Astrocyte (in vitro differentiated cells and primary cell): Measurements from ENCODE around the gene PER1. TPM values are rescaled to one million over a fixed set of nuclear protein-coding genes. Genes with fewer than 3 reads are reported as not detected.

Experiments
- DNase-seq: peaks from one replicate; pipeline ENCODE4 v3.0.0-alpha.2; 2010; ENCODE audit warnings: low read depth
- FAIRE-seq: peaks from 2 replicates; lab custom pipeline; 2011; peaks lifted over from hg19 to GRCh38; lab: Jason Lieb, UNC
- H2AFZ ChIP-seq: 2 replicates; pipeline ENCODE4 v1.6.0; 2012; ENCODE audit warnings: low read depth, low read length, inconsistent platforms
- H3K27ac ChIP-seq: 2 replicates; pipeline ENCODE4 v1.5.1; 2011; ENCODE audit warnings: low read depth, low read length, inconsistent platforms
- H3K27me3 ChIP-seq: 2 replicates; pipeline ENCODE4 v1.6.0; 2011; ENCODE audit warnings: low read length, inconsistent platforms; ENCODE audit not compliant: insufficient read depth
- H3K36me3 ChIP-seq: 2 replicates; pipeline ENCODE4 v1.5.1; 2011; ENCODE audit warnings: low read length, inconsistent platforms; ENCODE audit not compliant: insufficient read depth
- H3K4me1 ChIP-seq: 2 replicates; pipeline ENCODE4 v1.5.1; 2011; ENCODE audit warnings: low read length, inconsistent platforms; ENCODE audit not compliant: insufficient read depth
- H3K4me2 ChIP-seq: 2 replicates; pipeline ENCODE4 v1.6.0; 2012; ENCODE audit warnings: low read length, inconsistent platforms
- H3K4me3 ChIP-seq: 2 replicates; pipeline ENCODE4 v1.5.1; 2011; ENCODE audit warnings: low read depth, mild to moderate bottlenecking, low read length, inconsistent platforms; ENCODE audit not compliant: insufficient read depth
- H3K79me2 ChIP-seq: 2 replicates; pipeline ENCODE4 v1.6.0; 2012; ENCODE audit warnings: mild to moderate bottlenecking, low read length, inconsistent platforms; ENCODE audit not compliant: insufficient read depth
- H3K9ac ChIP-seq: 2 replicates; pipeline ENCODE4 v1.6.0; 2012; ENCODE audit warnings: mild to moderate bottlenecking, low read length, inconsistent platforms
- H3K9me3 ChIP-seq: 2 replicates; pipeline ENCODE4 v1.5.1; 2012; ENCODE audit warnings: low read depth, mild to moderate bottlenecking, low read length, inconsistent platforms; ENCODE audit not compliant: insufficient read depth
- H4K20me1 ChIP-seq: 2 replicates; pipeline ENCODE4 v1.6.0; 2012; ENCODE audit warnings: low read length, inconsistent platforms; ENCODE audit not compliant: insufficient read depth
- H3K27ac Mint-ChIP-seq: one replicate; pipeline ENCODE4 v1.8.0; 2021; ENCODE audit warnings: mild to moderate bottlenecking, mixed read lengths; ENCODE audit not compliant: unreplicated experiment
- H3K27me3 Mint-ChIP-seq: one replicate; pipeline ENCODE4 v1.8.0; 2021; ENCODE audit warnings: low read depth, mixed read lengths; ENCODE audit not compliant: unreplicated experiment
- H3K36me3 Mint-ChIP-seq: one replicate; pipeline ENCODE4 v1.8.0; 2021; ENCODE audit warnings: low read depth, mixed read lengths; ENCODE audit not compliant: unreplicated experiment
- H3K4me1 Mint-ChIP-seq: one replicate; pipeline ENCODE4 v1.8.0; 2021; ENCODE audit warnings: low read depth, mixed read lengths; ENCODE audit not compliant: unreplicated experiment
- H3K4me3 Mint-ChIP-seq: one replicate; pipeline ENCODE4 v1.8.0; 2021; ENCODE audit warnings: mild to moderate bottlenecking, moderate library complexity, mixed read lengths; ENCODE audit not compliant: unreplicated experiment
- H3K9me3 Mint-ChIP-seq: one replicate; pipeline ENCODE4 v1.8.0; 2021; ENCODE audit warnings: mild to moderate bottlenecking, mixed read lengths; ENCODE audit not compliant: unreplicated experiment
- EZH2 ChIP-seq: IDR thresholded peaks from 2 replicates; pipeline ENCODE4 v1.6.1; 2012; ENCODE audit warnings: mild to moderate bottlenecking, low read length, inconsistent platforms; ENCODE audit not compliant: insufficient read depth
- total RNA-seq: library from RNA; stranded (reverse); gene quantifications from 2 replicates; pipeline ENCODE4 v1.2.1, GENCODE V29; 2021
- TF ChIP-seq, protein P1 (sequence below): IDR thresholded peaks from 2 replicates; pipeline ENCODE4 v1.5.1; 2011; ENCODE audit warnings: low read depth, mild to moderate bottlenecking, inconsistent platforms, low read length, moderate library complexity; ENCODE audit not compliant: insufficient read depth

Gene PER1
- total RNA-seq, 1 donor from 2014 or later: 17.0 TPM

DNA sequence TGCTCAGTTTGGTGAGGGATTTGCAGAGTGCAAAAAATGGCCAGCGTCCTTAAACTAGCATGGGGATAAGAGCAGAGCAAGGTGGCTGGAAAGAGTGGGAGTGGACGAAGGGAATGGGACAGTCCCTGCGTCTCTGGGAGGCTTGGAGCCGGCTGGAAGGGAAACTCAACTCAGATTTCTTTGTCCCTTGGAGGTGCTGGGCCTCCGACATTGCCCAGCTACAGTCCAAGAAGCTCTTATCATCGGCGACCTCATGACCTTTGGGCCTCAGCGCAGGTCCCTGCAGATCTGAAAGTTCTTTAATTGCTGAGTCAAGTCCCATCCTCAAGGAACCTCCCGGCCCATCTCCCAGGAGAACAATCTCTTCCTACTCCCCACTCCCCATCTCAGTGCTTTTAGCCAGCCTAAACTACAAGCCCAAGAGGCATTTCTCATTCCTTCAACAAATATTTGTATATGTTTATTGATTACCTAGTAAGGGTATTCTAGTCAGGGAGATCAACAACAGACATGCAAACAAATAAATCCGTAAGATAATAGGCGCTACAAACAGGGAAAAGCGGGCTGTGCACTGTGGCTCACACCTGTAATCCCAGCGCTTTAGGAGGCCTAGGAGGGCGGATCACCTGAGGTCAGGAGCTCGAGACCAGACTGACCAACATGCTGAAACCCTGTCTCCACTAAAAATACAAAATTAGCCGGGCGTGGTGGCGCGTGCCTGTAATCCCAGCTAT is 25.0 kb upstream of the PER1 start:
- peaks cover 13% of the 10 kb centered on the region for H3K79me2 ChIP-seq
- TF ChIP-seq EZH2: no peak
- TF ChIP-seq, protein P1, sequence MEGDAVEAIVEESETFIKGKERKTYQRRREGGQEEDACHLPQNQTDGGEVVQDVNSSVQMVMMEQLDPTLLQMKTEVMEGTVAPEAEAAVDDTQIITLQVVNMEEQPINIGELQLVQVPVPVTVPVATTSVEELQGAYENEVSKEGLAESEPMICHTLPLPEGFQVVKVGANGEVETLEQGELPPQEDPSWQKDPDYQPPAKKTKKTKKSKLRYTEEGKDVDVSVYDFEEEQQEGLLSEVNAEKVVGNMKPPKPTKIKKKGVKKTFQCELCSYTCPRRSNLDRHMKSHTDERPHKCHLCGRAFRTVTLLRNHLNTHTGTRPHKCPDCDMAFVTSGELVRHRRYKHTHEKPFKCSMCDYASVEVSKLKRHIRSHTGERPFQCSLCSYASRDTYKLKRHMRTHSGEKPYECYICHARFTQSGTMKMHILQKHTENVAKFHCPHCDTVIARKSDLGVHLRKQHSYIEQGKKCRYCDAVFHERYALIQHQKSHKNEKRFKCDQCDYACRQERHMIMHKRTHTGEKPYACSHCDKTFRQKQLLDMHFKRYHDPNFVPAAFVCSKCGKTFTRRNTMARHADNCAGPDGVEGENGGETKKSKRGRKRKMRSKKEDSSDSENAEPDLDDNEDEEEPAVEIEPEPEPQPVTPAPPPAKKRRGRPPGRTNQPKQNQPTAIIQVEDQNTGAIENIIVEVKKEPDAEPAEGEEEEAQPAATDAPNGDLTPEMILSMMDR: no peak
- no peaks in the 10 kb centered on the region for H3K9me3 ChIP-seq
- H2AFZ ChIP-seq: peak overlapping the region; percentile 98
- no peaks in the 10 kb centered on the region for H3K27me3 Mint-ChIP-seq
- peak overlapping the region; percentile 85 for H3K4me3 ChIP-seq
- peak overlapping the region; percentile 88 for H3K27ac Mint-ChIP-seq
- peak overlapping the region; percentile 97 for H3K4me3 Mint-ChIP-seq
- H3K36me3 ChIP-seq: no peaks in the 10 kb centered on the region
- FAIRE-seq (no peak), DNase-seq (no peak)
- no peaks in the 10 kb centered on the region for H3K36me3 Mint-ChIP-seq
- peaks cover 26% of the 10 kb centered on the region for H3K4me1 ChIP-seq
- H3K4me2 ChIP-seq: peak overlapping the region; percentile 100
- H3K27ac ChIP-seq: peak overlapping the region; percentile 84
- H3K9me3 Mint-ChIP-seq: no peaks in the 10 kb centered on the region
- no peaks in the 10 kb centered on the region for H4K20me1 ChIP-seq
- peaks cover 17% of the 10 kb centered on the region for H3K4me1 Mint-ChIP-seq
- peak overlapping the region; percentile 94 for H3K9ac ChIP-seq
- no peaks in the 10 kb centered on the region for H3K27me3 ChIP-seq

DNA sequence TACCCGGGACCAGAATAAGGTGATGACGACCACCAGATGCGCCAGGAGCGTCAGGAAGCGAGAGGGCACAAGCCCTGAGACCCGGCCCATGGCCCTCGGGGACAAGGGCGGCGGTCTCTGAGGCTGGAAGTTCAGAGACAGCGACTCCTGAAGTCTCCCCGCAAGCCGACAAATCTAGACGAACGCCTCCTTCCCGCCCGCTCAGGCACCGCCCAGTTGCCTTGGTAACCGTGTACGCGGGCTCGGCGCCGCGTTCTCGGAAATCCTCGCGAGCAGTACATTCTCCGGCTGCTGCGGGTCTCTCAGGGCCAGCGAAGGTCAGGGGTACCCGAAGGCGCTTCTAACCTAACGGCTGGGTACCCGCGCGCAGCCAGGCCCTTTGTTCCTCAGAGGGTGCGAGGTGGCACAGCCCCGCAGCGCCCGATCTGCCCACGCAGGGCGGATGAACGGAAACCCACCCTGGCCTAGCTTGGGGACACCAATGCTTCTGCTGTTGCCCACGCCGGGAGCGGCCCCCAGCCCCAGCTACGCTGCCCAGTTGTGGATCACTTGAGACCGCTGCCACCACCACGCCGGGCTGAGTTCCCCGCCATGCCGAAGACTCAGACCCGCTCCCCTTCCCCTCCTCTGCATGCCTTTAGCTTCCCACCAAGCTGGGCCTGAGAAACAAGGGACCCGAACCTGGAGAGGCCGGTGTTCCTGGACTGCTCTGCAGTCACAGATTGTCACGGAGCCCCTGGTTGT is 24.2 kb upstream of the PER1 start, which contains the start of gene TMEM107:
Gene TMEM107 (minus strand): TSS at position 184 of the 744 bp plus-strand sequence. CDS start 94 bp downstream, at position 90.
- Histone ChIP-seq H3K27ac (peak within 1 kb of the TSS; percentile 84), H3K36me3 (no peaks in the 10 kb centered on the region), H3K9me3 (no peaks in the 10 kb centered on the region), H3K4me3 (peak within 1 kb of the TSS; percentile 85), H3K9ac (peak within 1 kb of the TSS; percentile 94), H3K79me2 (peaks cover 13% of the 10 kb centered on the region), H3K27me3 (no peaks in the 10 kb centered on the region), H4K20me1 (no peaks in the 10 kb centered on the region), H2AFZ (peak within 1 kb of the TSS; percentile 98), H3K4me1 (peaks cover 26% of the 10 kb centered on the region), H3K4me2 (peak within 1 kb of the TSS; percentile 100)
- H3K4me3 Mint-ChIP-seq: peak within 1 kb of the TSS; percentile 97
- DNase-seq (peak; percentile 57), FAIRE-seq (no peak)
- peak within 1 kb of the TSS; percentile 88 for H3K27ac Mint-ChIP-seq
- no peaks in the 10 kb centered on the region for H3K36me3 Mint-ChIP-seq
- H3K4me1 Mint-ChIP-seq: peaks cover 17% of the 10 kb centered on the region
- H3K27me3 Mint-ChIP-seq: no peaks in the 10 kb centered on the region
- H3K9me3 Mint-ChIP-seq: no peaks in the 10 kb centered on the region
- TF ChIP-seq, protein P1: no peak
- no peak for TF ChIP-seq EZH2
